Erythroblast (primary cell): ENCODE measurements around the gene TMC5.

Experiments
- GATA1 ChIP-seq: IDR thresholded peaks from 2 replicates; pipeline ENCODE4 v1.6.1; 2011; ENCODE audit warnings: low read depth, mild to moderate bottlenecking, control low read depth, low read length, moderate library complexity
- POLR2A ChIP-seq: IDR thresholded peaks from 2 replicates; pipeline ENCODE4 v1.6.1; 2011; ENCODE audit warnings: mild to moderate bottlenecking, low read length

- TF ChIP-seq POLR2A, result no peak
- no peak for TF ChIP-seq GATA1
These were observed 24.2 kb upstream of the TMC5 start for GRCh38 chr16:19393226-19394111.
